IPS-18c (cell line): ENCODE data around the gene BCAT1.
"Not testable (repeated sequence)": the region's sequence is repeated elsewhere in the genome, so short reads cannot be mapped to it uniquely, and the experiment has no call there.

Source experiments
- H3K4me3 ChIP-seq: 2 replicates; pipeline ENCODE4 v1.7.0; 2013; ENCODE audit warnings: low read depth, mild to moderate bottlenecking, low read length, moderate library complexity; ENCODE audit not compliant: insufficient read depth
- H3K9me3 ChIP-seq: one replicate; pipeline ENCODE4 v1.6.1; 2013; ENCODE audit warnings: mild to moderate bottlenecking, low read length, moderate library complexity; ENCODE audit not compliant: control insufficient read depth, insufficient read depth

Gene BCAT1

DNA sequence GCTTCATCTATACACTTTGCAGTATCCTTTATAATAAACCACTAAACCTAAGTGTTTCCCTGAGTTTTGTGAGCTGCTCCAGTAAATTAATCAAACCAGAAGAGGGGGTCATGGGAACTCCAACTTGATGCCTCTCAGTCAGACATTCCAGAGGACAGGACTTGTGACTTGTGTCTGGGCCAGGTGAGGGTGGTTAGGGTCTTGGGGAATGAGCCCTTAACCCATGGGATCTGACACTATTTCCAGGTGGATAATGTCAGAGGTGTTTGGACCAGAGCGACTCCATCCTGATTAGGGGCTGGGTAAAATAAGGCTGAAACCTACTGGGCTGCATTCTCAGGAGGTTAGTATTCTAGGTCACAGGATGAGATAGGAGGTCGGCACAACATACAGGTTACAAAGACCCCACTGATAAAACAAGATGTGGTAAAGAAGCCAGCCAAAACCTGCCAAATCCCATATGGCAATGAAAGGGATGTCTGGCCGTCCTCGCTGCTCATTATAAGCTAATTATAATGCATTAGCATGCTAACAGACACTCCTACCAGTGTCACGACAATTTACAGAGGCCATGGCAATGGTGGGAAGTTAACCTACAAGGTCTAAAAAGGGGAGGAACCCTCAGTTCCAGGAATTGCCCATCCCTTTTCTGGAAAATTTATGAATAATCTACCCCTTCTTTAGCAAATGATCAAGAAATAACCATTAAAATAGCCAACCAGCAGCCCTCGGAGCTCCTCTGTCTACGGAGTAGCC is 58.7 kb downstream of the BCAT1 start:
- Histone ChIP-seq H3K9me3 (no peaks in the 10 kb centered on the region), H3K4me3 (no peak overlapping the region)

DNA sequence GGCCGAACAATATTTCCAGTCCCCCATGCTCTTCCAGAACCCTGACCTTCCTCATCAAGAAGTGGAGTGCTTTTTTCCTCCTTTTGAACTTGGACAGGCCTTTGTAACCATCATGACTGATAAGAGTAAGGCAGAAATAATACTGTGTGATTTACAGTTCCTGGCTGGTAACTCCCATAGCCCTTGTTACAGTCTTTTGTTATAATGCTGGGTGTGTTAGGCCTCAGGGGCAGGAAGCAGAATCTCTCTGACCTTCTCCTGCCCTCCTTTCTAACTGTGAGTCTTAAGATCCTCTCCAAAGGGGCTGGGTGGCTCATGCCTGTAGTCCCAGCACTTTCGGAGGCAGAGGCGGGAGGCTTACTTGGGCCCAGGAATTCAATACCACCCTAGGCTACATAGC is 59.5 kb downstream of the BCAT1 start:
- H3K9me3 ChIP-seq = no peaks in the 10 kb centered on the region
- H3K4me3 ChIP-seq = no peak overlapping the region

DNA sequence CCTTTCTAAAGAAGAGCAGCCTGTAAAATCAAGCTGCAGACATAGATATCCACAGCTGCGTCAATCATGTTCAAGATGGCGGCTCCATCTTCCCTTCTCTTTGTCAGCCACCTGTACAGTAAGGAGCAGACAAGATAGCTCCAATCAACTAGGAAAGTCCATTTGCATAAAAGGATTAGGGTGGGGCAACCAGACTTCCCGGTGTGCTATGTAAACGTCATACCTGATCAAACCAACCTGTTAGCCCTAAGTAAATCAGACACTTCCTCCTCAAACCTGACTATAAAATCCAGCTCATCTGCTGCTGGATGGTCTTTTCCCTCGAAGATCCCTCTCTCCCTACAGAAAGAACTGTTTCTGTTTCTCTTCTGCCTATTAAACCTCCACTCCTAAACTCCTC is 60.1 kb downstream of the BCAT1 start:
- H3K9me3 ChIP-seq = no peaks in the 10 kb centered on the region

DNA sequence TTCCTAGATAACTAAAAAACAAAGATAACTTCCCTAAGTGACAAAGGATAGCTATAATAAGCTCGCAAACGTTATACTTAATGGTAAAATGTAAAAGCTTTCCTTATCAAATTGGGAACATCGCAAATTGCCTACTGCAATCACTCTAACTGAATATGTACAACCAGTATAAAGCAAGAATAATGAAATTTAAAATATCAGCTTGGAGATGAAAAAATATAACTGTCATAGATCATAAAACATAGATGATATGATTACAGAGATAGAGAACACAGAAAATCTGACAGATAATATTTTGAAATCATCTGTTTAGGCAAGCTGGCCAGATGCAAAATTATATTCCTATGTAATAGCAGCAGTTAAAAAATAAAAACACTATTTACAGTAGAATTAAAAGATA is 64.0 kb downstream of the BCAT1 start:
- no peaks in the 10 kb centered on the region for H3K9me3 ChIP-seq
- no peak overlapping the region for H3K4me3 ChIP-seq

More for the DNA sequence above, 60.1 kb downstream of the BCAT1 start:
- no peak overlapping the region for H3K4me3 ChIP-seq

DNA sequence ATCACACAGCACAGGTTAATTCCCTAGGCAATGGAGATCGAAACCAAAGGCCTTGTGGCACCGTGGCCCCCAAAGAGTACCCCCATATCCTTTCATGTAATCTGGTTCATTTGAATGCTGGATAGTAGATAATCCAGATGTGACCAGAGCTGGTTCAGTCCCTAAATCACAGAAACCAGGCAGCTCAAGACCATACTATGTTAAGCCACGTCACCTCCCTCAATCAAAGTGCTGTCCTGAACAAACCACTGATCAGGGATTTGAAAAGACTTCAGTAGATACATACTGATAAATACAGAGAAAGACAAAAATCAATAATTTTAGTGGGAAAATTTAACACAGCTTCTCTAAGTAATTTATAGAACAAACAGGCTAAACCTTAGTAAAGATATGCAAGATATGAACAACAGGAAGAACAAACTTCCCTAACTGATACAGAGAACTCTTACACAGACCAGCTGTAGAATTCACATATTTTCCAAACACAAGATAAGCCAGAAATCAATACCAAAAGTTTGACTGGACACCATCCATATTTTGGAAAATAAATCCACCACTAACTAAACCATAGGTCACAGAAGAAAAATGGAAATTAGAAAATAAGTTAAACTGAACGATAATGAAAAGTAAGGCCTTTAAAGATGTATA is 67.1 kb downstream of the BCAT1 start:
- H3K9me3 ChIP-seq = no peaks in the 10 kb centered on the region
- H3K4me3 ChIP-seq = no peak overlapping the region

DNA sequence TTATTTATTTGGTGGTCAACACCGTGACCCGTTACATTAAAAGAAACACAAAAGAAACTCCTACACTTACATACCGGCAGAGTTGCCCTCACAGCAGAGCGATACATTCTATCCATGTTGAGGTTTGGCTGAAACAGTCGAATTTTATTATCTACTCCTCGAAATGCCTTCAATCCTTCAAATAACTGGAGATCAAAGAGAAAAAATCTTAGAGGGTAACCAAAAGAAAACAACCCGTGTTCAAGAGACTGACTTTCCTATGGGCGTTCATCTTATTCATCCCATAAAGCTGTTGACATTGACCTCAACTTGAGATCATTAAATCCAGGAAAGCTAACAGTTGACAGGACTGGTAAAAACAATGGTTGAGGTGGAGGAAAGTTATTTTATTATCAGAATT is 67.7 kb downstream of the BCAT1 start:
- Histone ChIP-seq H3K4me3 (no peak overlapping the region), H3K9me3 (no peaks in the 10 kb centered on the region)

DNA sequence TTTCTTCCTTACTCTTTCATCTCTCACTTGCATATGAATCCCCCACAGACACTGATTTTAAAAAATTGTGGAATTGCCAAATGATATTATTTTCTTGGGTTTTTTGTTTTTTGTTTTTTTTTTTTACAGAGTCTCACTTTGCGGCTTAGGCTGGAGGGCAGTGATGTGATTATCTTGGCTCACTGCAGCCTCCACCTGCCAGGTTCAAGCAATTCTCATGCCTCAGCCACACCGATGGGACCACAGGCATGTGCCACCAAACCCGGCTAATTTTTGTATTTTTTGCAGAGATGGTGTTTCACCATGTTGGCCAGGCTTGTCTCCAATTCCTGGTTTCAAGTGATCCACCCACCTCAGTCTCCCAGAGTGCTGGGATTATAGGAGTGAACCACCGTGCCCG is 68.2 kb downstream of the BCAT1 start:
- Histone ChIP-seq H3K9me3 (no peaks in the 10 kb centered on the region), H3K4me3 (no peak overlapping the region)

DNA sequence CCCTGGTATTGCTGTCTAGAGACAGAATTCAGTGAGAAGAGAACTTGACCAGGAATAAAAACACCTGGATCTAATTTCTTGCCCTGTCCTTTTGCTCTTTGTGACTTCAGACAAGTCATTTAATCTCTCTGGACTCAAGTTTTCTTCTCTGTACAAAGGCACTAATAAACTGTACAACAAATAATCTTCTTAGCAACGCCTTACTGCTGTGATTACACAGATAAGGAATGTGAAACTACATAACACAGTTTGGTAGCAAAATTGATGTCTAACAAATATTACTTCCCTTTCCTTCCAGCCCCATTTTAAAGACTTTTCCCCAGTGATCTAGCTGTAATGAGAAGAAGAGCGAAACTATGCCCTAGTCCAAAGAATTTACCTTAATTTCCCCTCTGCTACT is 69.3 kb downstream of the BCAT1 start:
- Histone ChIP-seq H3K4me3 (no peak overlapping the region), H3K9me3 (no peaks in the 10 kb centered on the region)

DNA sequence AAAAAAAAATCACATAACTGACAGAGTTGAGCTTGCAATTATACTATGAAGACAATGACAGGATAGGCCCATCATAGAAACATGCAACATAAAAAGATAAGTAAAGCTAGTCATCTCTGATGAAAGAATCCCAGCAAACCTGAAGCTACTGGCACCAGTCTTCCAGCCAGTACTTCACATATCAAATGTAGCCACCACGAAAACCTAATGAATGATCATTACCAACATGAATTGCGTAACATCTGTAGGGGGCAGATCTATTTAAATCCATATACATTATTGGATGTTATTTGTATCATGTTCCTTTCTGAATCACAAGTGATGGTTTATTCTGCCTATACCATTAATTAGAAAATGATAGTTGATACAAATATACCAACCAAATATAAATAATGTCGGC is 73.9 kb downstream of the BCAT1 start:
- Histone ChIP-seq H3K9me3 (no peaks in the 10 kb centered on the region), H3K4me3 (no peak overlapping the region)

DNA sequence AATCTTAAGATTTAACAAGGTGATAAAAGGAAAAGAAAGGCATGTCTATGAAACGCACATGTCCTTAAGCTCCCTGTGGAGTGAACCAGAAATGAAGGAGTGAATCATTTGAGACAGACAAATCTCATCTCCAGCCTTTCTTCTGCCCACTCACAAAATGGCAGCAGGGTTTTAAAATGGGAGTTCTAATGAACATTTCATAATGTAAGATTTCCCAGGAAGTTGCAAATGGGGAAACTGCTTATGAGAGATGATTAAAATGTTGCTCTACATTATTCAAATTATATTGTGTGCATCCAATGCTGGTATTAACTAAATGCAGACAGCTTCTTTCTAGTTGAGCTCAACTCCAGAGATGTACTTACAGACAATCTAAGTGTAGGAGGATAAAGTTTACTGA is 76.7 kb downstream of the BCAT1 start:
- no peak overlapping the region for H3K4me3 ChIP-seq
- peaks cover 4% of the 10 kb centered on the region for H3K9me3 ChIP-seq

DNA sequence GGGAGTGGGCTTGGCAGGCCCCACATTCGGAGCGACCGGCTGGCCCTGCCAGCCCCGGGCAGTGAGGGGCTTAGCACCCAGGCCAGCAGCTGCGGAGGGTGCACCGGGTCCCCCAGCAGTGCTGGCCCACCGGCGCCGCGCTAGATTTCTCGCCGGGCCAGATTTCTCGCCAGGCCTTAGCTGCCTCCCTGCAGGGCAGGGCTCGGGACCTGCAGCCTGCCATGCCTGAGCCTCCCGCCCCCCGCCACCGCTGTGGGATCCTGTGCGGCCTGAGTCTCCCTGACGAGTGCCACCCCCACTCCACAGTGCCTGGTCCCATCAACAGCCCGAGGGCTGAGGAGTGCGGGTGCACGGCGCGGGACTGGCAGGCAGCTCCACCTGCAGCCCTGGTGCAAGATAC is 82.8 kb downstream of the BCAT1 start:
- not testable (repeated sequence) for H3K9me3 ChIP-seq, H3K4me3 ChIP-seq

DNA sequence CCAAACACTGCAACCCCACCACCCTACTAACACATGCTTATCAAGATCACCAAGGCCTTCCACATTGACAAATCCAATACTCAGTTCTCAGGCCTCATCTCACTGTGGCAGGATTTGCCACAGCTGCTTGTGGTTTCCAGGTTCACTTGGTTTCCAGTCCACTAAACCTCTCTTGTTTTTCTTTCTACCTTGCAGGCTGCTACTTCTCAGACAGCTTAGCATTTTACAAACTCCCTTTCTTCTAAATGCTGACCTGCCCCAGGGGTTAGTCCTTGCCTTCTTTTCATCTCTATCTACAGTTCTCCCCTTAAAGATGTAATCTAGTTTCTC is 84.1 kb downstream of the BCAT1 start:
- peaks cover 4% of the 10 kb centered on the region for H3K9me3 ChIP-seq
- no peak overlapping the region for H3K4me3 ChIP-seq

DNA sequence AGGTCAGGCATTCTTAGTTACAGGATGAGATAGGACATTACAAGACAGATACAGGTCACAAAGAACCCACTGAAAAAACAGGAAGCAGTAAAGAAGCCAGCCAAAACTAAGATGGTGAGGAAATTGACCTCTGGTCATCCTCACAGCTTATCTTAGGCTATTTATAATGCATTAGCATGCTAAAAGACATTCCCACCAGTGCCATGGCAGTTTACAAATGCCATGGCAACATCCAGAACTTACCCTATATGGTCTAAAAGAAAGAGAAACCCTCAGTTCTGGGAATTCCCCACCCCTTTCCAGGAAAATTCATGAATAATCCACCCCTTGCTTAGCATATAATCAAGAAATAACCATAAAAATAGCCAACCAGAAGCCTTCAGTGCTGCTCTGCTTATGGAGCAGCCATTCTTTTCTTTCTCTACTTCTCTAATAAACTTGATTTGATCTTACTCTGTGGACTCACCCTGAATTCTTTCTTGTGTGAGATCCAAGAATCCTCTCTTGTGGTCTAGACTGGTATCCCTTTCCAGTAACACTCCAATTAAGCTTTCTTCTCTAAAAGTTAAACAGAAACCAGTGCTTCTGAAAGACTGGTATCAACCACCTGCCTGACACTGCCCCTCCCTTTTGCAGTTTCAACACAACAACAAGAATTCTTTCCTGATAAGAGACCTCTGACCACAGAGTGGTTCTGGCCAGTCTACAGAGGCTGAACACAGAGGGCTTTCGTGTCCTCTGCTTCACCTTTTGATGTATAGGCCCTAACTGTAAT is 86.9 kb downstream of the BCAT1 start:
- Histone ChIP-seq H3K9me3 (no peaks in the 10 kb centered on the region), H3K4me3 (no peak overlapping the region)

DNA sequence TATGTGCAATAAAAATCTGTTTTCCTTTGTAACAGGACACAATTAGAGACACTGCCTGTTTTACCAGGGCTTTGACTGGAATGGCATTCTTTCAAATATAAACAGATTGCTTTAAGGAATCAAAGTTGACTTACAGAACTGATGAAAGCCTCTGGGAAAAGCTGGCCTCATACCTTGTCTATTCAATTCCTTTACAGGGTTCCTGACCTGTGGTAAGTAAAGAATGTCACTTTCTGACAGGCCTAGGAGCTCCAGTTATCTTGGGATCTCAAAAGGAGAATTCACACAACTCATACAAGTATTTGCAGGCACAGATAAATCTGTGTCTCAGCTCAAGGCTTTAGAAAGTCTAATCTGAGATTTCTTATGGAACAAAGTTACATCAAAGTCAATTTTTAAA is 88.4 kb downstream of the BCAT1 start:
- Histone ChIP-seq H3K4me3 (no peak overlapping the region), H3K9me3 (no peaks in the 10 kb centered on the region)

DNA sequence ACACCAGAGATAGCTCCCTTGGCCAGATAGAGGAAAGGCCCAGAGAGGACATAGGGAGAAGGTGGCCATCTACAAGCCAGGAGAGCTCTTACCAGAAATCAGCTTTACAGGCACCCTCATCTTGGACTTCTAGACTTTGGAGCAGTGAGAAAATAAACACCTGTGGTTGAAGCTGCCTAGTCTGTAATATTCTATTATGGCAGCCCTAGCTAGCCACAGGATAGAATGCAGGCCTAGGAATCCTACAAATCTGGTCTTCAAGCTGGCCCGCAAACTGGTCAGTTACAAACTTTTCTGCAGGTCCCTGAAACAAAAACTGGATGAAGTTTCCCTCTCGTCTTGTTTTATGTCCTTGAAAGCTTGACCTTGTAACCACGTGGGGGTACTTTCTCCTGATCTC is 92.4 kb downstream of the BCAT1 start:
- H3K4me3 ChIP-seq = no peak overlapping the region
- H3K9me3 ChIP-seq = no peaks in the 10 kb centered on the region

DNA sequence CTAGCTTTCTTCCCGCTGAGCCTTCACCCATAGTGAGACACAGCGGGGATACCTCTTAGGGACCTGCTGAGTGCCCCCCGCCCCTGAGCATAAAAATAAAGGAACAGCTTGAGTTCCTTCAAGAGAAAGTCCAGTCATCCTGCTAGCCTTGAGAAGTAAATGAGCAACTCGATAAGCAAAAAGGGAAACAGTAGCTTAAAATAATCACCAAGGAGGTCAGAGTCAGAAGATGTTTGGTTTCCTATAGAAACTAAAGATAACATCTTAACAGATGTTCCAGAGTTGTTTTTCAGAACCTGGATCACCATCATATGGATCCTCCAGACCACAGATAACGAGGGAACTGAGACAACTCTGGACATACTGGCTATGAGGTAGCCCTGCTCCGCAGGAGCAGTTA is 94.0 kb downstream of the BCAT1 start:
- H3K9me3 ChIP-seq = no peaks in the 10 kb centered on the region
- no peak overlapping the region for H3K4me3 ChIP-seq

DNA sequence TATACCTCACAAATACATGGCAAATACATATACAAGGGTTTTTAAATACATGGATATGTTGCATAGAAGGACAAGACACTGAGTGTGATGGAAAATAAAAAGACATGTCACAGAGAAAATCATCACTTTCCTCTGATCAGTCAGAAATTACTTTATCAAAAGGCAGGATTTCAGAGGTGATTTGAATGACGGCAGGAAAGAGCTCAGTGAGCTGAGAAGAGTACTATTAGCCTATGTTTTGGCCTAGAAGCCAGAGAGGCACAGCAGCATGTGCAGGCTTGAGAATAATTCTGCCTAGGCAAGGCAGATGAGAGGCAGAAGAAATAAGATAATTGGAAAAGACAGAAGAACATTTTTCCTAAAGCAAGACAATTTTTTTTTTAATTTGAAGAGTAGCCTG is 94.9 kb downstream of the BCAT1 start:
- H3K9me3 ChIP-seq = no peaks in the 10 kb centered on the region
- H3K4me3 ChIP-seq = no peak overlapping the region

DNA sequence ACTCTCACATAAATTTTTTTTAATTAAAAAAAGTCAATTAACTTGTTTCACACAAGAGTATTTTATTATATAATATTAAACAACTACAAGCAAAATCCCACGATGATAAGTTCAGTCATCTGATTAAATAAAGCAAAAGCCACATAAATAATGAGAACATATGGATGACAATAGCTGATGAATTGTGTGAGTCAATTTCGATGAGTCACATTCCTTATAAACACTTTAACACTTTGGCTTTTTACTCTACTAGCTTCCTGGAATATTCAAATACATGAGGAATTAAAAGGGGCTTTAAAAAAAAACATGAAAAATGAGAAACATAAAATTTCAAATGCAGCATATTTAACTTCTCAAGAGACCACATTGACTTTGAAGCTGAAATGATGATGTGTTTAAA is 95.3 kb downstream of the BCAT1 start:
- Histone ChIP-seq H3K9me3 (no peaks in the 10 kb centered on the region), H3K4me3 (no peak overlapping the region)
